Suprapubic skin (tissue), 4 donors: ENCODE data around the gene NTM. TPM values are rescaled to one million over a fixed set of nuclear protein-coding genes. Genes with fewer than 3 reads are reported as not detected.

Experiments used
- DNase-seq, 2 donors: peaks; one replicate each; pipeline ENCODE4 v3.0.0-alpha.2; 2019; ENCODE audit warnings: low spot score in 2 of 2
- H3K27ac ChIP-seq: fragments of 200-600 bp; sonication (generic); one replicate; pipeline ENCODE4 v1.5.1; 2019
- H3K27me3 ChIP-seq: fragments of 200-600 bp; sonication (generic); one replicate; pipeline ENCODE4 v1.5.1; 2019
- H3K36me3 ChIP-seq: fragments of 200-600 bp; sonication (generic); one replicate; pipeline ENCODE4 v1.5.1; 2019
- H3K4me1 ChIP-seq: fragments of 200-600 bp; sonication (generic); one replicate; pipeline ENCODE4 v1.5.1; 2019
- H3K4me3 ChIP-seq: fragments of 200-600 bp; sonication (generic); one replicate; pipeline ENCODE4 v1.5.1; 2019; ENCODE audit warnings: mild to moderate bottlenecking
- H3K9me3 ChIP-seq: fragments of 200-600 bp; sonication (generic); one replicate; pipeline ENCODE4 v1.5.1; 2019
- EP300 ChIP-seq: sonication (generic); formaldehyde crosslinking; IDR thresholded peaks from one replicate; pipeline ENCODE4 v1.6.1; 2017; ENCODE audit warnings: antibody characterized with exemption
- POLR2A ChIP-seq, 2 donors: fragments of 450-650 bp; IDR thresholded peaks; one replicate each; pipeline ENCODE4 v1.6.1; 2017; ENCODE audit warnings: antibody characterized with exemption in 2 of 2, mild to moderate bottlenecking in 2 of 2, moderate library complexity in 2 of 2
- POLR2AphosphoS5 ChIP-seq, 3 donors: sonication (generic); formaldehyde crosslinking; IDR thresholded peaks; one replicate each; pipeline ENCODE4 v1.6.1; 2017; ENCODE audit warnings: antibody characterized with exemption in 3 of 3
- WGBS: methylation state at CpG from one replicate; pipeline ENCODE4 v1.1.5; 2018; 5-methylcytosine and 5-hydroxymethylcytosine counted together
- total RNA-seq, 4 donors: library from RNA; depleted of rRNA; stranded (reverse); fragments of >200 nt; gene quantifications; one replicate each; pipeline ENCODE4 v1.1.0, GENCODE V29; 2016
- TF ChIP-seq, protein P1 (sequence below), 2 donors: fragments of 200-600 bp in 1 of 2; fragments of 450-650 bp in 1 of 2; sonication (generic) in 1 of 2; IDR thresholded peaks; one replicate each; pipeline ENCODE4 v1.5.1; 2016 to 2019; ENCODE audit warnings: antibody characterized with exemption in 2 of 2, mild to moderate bottlenecking in 1 of 2, moderate library complexity in 1 of 2

Gene NTM
- total RNA-seq, 4 donors from 2014 or later: 0.19 to 19.1 (median 2.1) TPM

DNA sequence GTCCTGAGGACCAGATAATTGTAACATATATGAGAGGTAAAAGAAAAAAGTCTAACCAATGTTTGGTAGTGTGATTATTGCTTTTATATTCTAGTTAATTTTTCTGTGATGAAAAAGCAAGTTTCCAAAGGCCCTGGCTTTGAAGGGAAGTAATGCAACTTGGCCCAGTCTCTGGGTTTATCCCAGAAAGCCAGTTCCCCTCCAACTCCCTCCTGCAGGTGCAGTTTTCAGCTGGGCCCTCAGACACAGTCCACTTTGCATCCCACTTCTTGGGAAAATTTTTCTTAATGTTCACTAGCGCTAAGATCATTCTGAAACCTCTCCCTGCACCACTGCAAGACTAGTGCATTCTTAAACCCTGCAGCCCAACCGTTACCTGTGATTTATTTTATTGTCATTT, 586.8 kb downstream of the NTM start:
- Histone ChIP-seq H3K27me3 (no peaks in the 10 kb centered on the region), H3K27ac (no peak overlapping the region), H3K4me1 (no peaks in the 10 kb centered on the region), H3K9me3 (no peaks in the 10 kb centered on the region), H3K4me3 (no peak overlapping the region), H3K36me3 (no peaks in the 10 kb centered on the region)
- no peak for DNase-seq
- 91% methylated on average over 2 of the region's 2 CpGs for WGBS
- TF ChIP-seq POLR2AphosphoS5 (IDR thresholded peaks at IDR 0.05) (no peak), EP300 (no peak), POLR2A (IDR thresholded peaks at IDR 0.05) (no peak)
- TF ChIP-seq, protein P1, sequence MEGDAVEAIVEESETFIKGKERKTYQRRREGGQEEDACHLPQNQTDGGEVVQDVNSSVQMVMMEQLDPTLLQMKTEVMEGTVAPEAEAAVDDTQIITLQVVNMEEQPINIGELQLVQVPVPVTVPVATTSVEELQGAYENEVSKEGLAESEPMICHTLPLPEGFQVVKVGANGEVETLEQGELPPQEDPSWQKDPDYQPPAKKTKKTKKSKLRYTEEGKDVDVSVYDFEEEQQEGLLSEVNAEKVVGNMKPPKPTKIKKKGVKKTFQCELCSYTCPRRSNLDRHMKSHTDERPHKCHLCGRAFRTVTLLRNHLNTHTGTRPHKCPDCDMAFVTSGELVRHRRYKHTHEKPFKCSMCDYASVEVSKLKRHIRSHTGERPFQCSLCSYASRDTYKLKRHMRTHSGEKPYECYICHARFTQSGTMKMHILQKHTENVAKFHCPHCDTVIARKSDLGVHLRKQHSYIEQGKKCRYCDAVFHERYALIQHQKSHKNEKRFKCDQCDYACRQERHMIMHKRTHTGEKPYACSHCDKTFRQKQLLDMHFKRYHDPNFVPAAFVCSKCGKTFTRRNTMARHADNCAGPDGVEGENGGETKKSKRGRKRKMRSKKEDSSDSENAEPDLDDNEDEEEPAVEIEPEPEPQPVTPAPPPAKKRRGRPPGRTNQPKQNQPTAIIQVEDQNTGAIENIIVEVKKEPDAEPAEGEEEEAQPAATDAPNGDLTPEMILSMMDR (IDR thresholded peaks at IDR 0.05): no peak

- Histone ChIP-seq H3K4me1 (no peaks in the 10 kb centered on the region), H3K27me3 (no peaks in the 10 kb centered on the region), H3K27ac (no peak overlapping the region), H3K4me3 (no peak overlapping the region), H3K36me3 (no peaks in the 10 kb centered on the region), H3K9me3 (no peaks in the 10 kb centered on the region)
- no peak for DNase-seq
- TF ChIP-seq, protein P1 (IDR thresholded peaks at IDR 0.05): no peak
- TF ChIP-seq POLR2A (IDR thresholded peaks at IDR 0.05) (no peak), EP300 (no peak), POLR2AphosphoS5 (IDR thresholded peaks at IDR 0.05) (no peak)
- 92% methylated on average over 6 of the region's 6 CpGs for WGBS
Measured at GRCh38 chr11:131957875-131958274, 587.5 kb downstream of the NTM start.

DNA sequence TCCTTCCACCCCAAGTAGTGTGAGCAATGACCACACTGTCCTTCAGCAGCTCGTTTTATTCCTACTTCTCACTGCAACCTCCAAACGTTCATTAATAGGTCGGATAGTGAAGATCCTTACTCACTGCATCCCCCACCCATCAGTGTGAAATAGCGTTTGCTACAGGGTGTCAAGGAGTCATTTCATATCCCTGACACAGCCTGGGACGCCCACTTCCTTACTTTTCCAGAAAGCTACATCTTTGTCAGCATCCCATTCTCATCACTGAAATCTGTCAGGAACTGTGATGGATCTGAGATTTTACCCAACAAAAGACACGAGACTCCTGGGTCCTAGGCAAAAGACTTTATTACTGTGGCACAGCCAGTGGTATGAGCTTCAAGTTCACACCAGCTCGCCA, 592.4 kb downstream of the NTM start:
- no peak for DNase-seq
- Histone ChIP-seq H3K4me1 (no peaks in the 10 kb centered on the region), H3K9me3 (no peaks in the 10 kb centered on the region), H3K36me3 (no peaks in the 10 kb centered on the region), H3K27me3 (no peaks in the 10 kb centered on the region), H3K4me3 (no peak overlapping the region), H3K27ac (no peak overlapping the region)
- WGBS: 81% methylated on average over 7 of the region's 7 CpGs
- TF ChIP-seq, protein P1 (IDR thresholded peaks at IDR 0.05): no peak
- no peak for TF ChIP-seq EP300
- no peak for TF ChIP-seq POLR2A (IDR thresholded peaks at IDR 0.05)
- no peak for TF ChIP-seq POLR2AphosphoS5 (IDR thresholded peaks at IDR 0.05)

DNA sequence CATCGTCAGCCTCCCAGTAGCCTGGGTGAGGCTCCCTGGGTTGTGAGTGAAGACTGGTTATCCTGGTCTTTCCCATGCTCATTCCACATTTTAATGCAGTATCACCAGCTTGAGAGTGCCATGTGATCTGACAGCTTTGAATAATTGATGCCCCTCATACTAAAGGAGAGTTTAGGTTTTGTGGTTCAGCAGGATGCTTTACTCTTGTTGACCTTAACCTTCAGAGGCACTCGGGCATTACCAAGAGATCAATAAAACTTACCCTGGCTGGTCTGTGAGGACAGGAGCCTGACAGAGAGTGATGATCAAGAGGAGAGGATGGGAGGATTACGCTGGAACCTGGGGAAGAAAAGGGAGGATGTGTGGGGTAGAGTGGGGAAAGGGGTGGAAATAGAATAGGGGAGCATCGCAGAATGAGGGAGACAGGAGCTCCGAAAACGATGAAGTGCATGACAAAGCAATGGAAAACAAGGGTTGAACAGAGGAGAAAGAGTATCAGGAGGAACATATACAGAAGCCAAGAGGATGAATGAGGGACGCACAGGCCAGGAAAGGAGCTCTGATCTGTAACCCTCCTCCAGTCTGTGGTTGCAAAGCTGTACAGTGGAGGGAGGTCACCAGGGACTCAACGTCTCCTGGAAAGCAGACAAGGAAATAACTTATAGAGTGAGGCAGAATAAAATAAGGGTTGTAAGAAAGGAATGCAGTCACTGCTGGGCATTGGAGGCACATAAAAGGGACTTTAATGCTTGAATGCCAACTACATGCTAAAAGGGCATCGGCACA, 594.5 kb downstream of the NTM start:
- Histone ChIP-seq H3K27me3 (no peaks in the 10 kb centered on the region), H3K36me3 (no peaks in the 10 kb centered on the region), H3K4me1 (no peaks in the 10 kb centered on the region), H3K27ac (no peak overlapping the region), H3K9me3 (no peaks in the 10 kb centered on the region), H3K4me3 (no peak overlapping the region)
- TF ChIP-seq, protein P1 (IDR thresholded peaks at IDR 0.05): no peak
- TF ChIP-seq EP300: no peak
- no peak for TF ChIP-seq POLR2AphosphoS5 (IDR thresholded peaks at IDR 0.05)
- TF ChIP-seq POLR2A (IDR thresholded peaks at IDR 0.05): no peak
- WGBS: 78% methylated on average over 9 of the region's 9 CpGs
- no peak for DNase-seq

DNA sequence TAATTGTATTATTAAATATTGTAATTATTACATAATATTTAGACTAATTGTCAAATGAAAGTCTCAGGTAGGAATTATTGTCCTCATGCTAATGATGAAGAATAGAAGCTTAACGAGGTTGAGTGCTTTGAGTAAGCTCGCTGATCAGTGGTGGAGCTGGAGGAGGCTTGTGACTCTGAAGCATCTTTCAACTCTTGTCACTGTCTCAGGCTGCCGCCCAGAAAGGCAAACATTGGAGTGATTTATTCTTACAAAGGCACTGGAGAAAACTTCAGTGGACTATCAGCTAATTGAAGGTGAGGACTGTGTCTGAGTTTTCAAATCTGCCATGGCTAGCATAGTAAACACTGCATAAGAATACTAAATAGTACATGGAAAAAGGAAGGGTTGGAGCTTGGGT, 595.1 kb downstream of the NTM start:
- Histone ChIP-seq H3K4me1 (no peaks in the 10 kb centered on the region), H3K36me3 (no peaks in the 10 kb centered on the region), H3K27me3 (no peaks in the 10 kb centered on the region), H3K27ac (no peak overlapping the region), H3K4me3 (no peak overlapping the region), H3K9me3 (no peaks in the 10 kb centered on the region)
- TF ChIP-seq, protein P1 (IDR thresholded peaks at IDR 0.05): no peak
- no peak for TF ChIP-seq EP300
- no peak for TF ChIP-seq POLR2AphosphoS5 (IDR thresholded peaks at IDR 0.05)
- no peak for TF ChIP-seq POLR2A (IDR thresholded peaks at IDR 0.05)
- WGBS: 65% methylated on average over 3 of the region's 3 CpGs
- DNase-seq: no peak
